22Rv1 (cell line): ENCODE measurements around the gene WDR75.
"Not testable (repeated sequence)": the region's sequence is repeated elsewhere in the genome, so short reads cannot be mapped to it uniquely, and the experiment has no call there.

Experiments used
- H3K27ac ChIP-seq: fragments of 450-650 bp; 2 replicates; pipeline ENCODE4 v1.5.1; 2017
- ZFX ChIP-seq: fragments of 450-650 bp; IDR thresholded peaks from 2 replicates; pipeline ENCODE4 v1.6.1; 2017; ENCODE audit warnings: antibody characterized with exemption, borderline replicate concordance
- TF ChIP-seq, protein P1 (sequence below): fragments of 450-650 bp; IDR thresholded peaks from 2 replicates; pipeline ENCODE4 v1.5.1; 2017; ENCODE audit warnings: mild to moderate bottlenecking

Gene WDR75

DNA sequence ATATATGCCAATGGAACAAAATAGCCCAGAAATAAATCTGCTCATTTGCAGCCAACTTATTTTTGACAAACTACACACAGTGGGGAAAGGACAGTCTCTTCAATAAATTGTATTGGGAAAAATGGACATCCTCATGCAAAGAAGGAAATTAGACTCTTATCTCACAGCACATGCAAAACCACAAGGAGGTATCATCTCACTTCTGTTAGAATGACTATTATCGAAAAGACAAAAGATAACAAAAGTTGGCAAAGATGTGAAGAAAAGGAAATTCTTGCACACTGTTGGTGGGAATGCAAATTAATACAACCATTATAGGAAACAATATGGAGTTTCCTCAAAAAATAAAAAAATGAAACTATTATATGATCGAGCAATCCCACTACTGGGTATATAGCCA, 16.3 kb upstream of the WDR75 start:
- TF ChIP-seq, protein P1, sequence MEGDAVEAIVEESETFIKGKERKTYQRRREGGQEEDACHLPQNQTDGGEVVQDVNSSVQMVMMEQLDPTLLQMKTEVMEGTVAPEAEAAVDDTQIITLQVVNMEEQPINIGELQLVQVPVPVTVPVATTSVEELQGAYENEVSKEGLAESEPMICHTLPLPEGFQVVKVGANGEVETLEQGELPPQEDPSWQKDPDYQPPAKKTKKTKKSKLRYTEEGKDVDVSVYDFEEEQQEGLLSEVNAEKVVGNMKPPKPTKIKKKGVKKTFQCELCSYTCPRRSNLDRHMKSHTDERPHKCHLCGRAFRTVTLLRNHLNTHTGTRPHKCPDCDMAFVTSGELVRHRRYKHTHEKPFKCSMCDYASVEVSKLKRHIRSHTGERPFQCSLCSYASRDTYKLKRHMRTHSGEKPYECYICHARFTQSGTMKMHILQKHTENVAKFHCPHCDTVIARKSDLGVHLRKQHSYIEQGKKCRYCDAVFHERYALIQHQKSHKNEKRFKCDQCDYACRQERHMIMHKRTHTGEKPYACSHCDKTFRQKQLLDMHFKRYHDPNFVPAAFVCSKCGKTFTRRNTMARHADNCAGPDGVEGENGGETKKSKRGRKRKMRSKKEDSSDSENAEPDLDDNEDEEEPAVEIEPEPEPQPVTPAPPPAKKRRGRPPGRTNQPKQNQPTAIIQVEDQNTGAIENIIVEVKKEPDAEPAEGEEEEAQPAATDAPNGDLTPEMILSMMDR = no peak
- no peak for TF ChIP-seq ZFX
- H3K27ac ChIP-seq = no peak overlapping the region

DNA sequence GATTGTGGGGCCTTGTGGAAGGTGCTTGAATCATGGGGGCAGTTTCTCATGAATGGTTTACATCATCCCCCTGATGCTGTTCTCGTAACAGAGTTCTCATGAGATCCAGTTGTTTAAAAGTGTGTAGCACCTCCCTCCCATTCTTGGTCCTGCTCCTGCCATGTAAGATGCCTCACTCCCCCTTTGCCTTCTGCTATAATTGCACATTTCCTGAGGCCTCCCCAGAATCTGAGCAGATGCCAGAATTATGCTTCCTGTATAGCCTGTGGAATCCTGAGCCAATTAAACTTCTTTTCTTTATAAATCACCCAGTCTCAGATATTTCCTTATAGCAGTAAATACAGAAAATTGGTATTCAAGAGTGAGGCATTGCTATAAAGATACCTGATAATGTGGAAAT, 15.6 kb upstream of the WDR75 start:
- H3K27ac ChIP-seq = no peak overlapping the region
- TF ChIP-seq, protein P1 = no peak
- TF ChIP-seq ZFX = no peak

DNA sequence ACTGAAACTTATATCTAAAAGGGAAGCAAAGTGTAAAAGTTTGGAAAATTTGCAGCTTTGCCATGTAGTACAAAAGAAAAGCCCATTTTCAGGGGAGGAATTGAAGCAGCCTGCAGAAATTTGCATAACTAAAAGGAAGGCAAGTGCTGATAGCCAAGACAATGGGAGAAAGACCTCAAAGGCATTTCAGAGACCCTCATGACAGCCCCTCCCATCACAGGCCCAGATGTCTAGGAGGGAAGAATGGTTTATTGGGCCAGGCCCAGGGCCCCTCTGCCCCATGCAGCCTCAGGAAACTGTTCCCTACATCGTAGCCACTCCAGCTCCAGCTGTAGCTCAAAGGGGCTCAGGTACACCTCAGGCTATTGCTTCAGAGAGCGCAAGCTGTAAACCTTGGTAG, 14.4 kb upstream of the WDR75 start:
- TF ChIP-seq, protein P1 = no peak
- TF ChIP-seq ZFX = no peak
- H3K27ac ChIP-seq = no peak overlapping the region

DNA sequence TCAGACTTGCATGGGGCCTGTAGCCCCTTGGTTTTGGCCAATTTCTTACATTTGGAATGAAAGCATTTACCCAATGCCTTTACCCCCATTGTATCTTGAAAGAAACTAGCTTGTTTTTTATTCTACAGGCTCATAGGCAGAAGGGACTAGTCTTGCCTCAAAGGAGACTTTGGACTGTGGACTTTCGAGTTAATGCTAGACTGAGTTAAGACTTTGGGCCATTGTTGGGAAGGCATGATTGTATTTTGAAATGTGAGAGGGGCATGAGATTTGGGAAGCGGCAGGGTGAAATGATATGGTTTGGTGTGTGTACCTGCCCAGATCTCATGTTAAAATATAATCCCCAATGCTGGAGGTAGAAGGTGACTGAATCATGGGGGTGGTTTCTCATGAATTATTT, 13.4 kb upstream of the WDR75 start:
- no peak overlapping the region for H3K27ac ChIP-seq
- TF ChIP-seq, protein P1 = no peak
- no peak for TF ChIP-seq ZFX

DNA sequence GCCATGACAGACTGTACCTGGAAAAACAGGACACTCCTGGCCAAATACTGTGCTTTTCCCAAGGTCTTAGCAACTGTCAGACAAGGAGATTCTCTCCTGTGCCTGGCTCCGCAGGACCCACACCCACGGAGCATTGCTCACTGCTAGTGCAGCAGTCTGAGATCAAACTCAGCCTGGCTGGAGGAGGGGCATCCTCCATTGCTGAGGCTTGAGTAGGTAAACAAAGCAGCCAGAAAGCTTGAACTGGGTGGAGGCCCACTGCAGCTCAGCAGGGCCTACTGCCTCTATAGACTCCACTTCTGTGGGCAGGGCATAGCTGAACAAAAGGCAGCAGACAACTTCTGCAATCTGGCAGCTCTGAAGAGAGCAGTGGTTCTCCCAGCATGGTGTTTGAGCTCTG, 10.8 kb upstream of the WDR75 start:
- not testable (repeated sequence) for H3K27ac ChIP-seq

DNA sequence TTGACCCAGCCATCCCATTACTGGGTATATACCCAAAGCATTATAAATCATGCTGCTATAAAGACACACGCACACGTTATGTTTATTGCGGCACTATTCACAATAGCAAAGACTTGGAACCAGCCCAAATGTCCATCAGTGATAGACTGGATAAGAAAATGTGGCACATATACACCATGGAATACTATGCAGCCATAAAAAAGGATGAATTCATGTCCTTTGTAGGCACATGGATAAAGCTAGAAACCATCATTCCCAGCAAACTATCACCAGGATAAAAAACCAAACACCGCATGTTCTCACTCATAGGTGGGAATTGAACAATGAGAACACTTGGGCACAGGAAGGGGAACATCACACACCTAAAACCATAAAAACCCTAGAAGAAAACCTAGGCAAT, 5.5 kb upstream of the WDR75 start:
- not testable (repeated sequence) for H3K27ac ChIP-seq

DNA sequence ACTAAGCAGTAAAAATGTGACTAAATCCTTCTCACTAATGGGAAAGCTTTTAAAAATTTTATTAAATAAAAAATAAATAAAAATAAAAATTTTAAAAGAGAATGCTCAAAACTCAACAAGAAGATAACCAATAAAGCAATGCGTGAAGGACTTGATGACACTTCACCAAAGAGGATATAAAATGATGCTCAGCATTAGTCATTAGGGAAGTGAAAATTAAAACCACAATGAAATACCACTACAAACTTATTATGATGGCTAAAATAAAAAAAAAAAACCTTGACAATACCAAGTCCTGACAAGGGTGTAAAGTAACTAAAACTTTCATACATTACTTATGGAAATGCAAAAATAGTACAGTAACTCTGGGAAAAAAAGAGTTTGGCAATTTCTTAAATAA, 3.3 kb upstream of the WDR75 start:
- no peak overlapping the region for H3K27ac ChIP-seq
- TF ChIP-seq, protein P1 = no peak
- no peak for TF ChIP-seq ZFX

- peak overlapping the region; percentile 91 for H3K27ac ChIP-seq
- TF ChIP-seq, protein P1 = peak; percentile 13; the same call in 1 of the 2 replicates
- TF ChIP-seq ZFX = no peak
These were observed 1.9 kb upstream of the WDR75 start for GRCh38 chr2:189439342-189439741.

- no peak for TF ChIP-seq ZFX
- TF ChIP-seq, protein P1 = no peak
These were observed 679 bp upstream of the WDR75 start for GRCh38 chr2:189440644-189440946.

More at GRCh38 chr2:189440644-189440946, 679 bp upstream of the WDR75 start:
- peak overlapping the region; percentile 91 for H3K27ac ChIP-seq
